ENCODE results near the gene BLM. TPM values are rescaled to one million over a fixed set of nuclear protein-coding genes. Genes with fewer than 3 reads are reported as not detected.

Gene BLM
- total and polyA plus RNA-seq, 2 of the 13 experiments (the other 11 are each of a cell fraction or from before 2014, with no cell fraction given): 5.1 to 11.8 TPM

DNA sequence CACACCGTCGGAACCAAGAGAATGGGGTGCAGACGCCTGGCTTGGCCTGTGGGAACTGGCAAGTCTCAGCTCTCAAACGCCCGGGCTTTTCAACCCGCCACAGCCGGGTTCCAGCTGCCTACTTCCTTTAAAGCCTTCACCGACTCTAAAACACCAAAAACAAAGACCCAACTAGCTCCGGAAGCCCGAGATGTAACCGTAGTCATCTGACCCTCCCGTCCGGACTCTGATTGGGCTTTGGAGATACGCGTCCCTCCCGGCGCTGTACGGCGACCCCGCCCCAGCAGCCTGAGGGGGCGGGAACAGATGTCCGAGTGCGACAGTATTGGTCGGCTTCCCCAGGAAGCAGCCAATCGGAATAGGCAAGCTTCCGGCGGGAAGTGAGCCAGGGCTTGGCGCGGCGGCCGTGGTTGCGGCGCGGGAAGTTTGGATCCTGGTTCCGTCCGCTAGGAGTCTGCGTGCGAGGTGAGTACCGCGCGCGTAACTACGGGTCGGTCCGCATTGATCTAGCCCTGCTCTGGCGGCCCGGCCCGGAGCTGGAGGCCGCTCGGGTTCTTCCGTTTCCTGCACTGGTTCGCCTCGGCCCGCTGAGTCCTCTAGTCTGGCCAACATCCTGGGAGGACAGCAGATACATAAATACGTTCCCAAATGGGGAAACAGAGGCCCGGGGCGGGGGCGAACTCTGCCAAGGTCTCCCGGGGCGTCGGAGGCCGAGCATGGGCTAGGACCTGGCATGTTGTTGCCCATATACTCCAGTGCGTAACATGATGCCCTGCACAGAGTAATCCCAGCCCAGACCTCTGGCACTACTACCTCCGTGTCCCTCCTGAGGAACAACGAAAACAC lies at the start of gene BLM (continued):
- TF ChIP-seq, protein P1, sequence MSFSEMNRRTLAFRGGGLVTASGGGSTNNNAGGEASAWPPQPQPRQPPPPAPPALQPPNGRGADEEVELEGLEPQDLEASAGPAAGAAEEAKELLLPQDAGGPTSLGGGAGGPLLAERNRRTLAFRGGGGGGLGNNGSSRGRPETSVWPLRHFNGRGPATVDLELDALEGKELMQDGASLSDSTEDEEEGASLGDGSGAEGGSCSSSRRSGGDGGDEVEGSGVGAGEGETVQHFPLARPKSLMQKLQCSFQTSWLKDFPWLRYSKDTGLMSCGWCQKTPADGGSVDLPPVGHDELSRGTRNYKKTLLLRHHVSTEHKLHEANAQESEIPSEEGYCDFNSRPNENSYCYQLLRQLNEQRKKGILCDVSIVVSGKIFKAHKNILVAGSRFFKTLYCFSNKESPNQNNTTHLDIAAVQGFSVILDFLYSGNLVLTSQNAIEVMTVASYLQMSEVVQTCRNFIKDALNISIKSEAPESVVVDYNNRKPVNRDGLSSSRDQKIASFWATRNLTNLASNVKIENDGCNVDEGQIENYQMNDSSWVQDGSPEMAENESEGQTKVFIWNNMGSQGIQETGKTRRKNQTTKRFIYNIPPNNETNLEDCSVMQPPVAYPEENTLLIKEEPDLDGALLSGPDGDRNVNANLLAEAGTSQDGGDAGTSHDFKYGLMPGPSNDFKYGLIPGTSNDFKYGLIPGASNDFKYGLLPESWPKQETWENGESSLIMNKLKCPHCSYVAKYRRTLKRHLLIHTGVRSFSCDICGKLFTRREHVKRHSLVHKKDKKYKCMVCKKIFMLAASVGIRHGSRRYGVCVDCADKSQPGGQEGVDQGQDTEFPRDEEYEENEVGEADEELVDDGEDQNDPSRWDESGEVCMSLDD (CRISPR knock-in tag; IDR thresholded peaks at IDR 0.05; ENCODE audit: borderline replicate concordance): no peak; the same call in 1 of the 2 replicates
- TF ChIP-seq ZNF101 (CRISPR knock-in tag; IDR thresholded peaks at IDR 0.05; ENCODE audit: borderline replicate concordance, low read depth): no peak
- TF ChIP-seq, protein P2, sequence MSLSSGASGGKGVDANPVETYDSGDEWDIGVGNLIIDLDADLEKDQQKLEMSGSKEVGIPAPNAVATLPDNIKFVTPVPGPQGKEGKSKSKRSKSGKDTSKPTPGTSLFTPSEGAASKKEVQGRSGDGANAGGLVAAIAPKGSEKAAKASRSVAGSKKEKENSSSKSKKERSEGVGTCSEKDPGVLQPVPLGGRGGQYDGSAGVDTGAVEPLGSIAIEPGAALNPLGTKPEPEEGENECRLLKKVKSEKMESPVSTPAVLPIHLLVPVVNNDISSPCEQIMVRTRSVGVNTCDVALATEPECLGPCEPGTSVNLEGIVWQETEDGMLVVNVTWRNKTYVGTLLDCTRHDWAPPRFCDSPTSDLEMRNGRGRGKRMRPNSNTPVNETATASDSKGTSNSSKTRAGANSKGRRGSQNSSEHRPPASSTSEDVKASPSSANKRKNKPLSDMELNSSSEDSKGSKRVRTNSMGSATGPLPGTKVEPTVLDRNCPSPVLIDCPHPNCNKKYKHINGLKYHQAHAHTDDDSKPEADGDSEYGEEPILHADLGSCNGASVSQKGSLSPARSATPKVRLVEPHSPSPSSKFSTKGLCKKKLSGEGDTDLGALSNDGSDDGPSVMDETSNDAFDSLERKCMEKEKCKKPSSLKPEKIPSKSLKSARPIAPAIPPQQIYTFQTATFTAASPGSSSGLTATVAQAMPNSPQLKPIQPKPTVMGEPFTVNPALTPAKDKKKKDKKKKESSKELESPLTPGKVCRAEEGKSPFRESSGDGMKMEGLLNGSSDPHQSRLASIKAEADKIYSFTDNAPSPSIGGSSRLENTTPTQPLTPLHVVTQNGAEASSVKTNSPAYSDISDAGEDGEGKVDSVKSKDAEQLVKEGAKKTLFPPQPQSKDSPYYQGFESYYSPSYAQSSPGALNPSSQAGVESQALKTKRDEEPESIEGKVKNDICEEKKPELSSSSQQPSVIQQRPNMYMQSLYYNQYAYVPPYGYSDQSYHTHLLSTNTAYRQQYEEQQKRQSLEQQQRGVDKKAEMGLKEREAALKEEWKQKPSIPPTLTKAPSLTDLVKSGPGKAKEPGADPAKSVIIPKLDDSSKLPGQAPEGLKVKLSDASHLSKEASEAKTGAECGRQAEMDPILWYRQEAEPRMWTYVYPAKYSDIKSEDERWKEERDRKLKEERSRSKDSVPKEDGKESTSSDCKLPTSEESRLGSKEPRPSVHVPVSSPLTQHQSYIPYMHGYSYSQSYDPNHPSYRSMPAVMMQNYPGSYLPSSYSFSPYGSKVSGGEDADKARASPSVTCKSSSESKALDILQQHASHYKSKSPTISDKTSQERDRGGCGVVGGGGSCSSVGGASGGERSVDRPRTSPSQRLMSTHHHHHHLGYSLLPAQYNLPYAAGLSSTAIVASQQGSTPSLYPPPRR (CRISPR knock-in tag; IDR thresholded peaks at IDR 0.05; ENCODE audit: borderline replicate concordance): no peak
- peak; percentile 89; the same call in 1 of the 2 replicates for TF ChIP-seq ZNF253 (CRISPR knock-in tag; IDR thresholded peaks at IDR 0.05; ENCODE audit: borderline replicate concordance)
- no peak; the same call in 1 of the 2 replicates for TF ChIP-seq ZNF773 (CRISPR knock-in tag; IDR thresholded peaks at IDR 0.05; ENCODE audit: borderline replicate concordance)
- no peak for TF ChIP-seq MIXL1 (CRISPR knock-in tag; IDR thresholded peaks at IDR 0.05)
- peak; percentile 97 for TF ChIP-seq NFYB (CRISPR knock-in tag; IDR thresholded peaks at IDR 0.05)
- no peak for TF ChIP-seq HIVEP1 (CRISPR knock-in tag; IDR thresholded peaks at IDR 0.05)
- peak; percentile 88 for TF ChIP-seq KAT8 (CRISPR knock-in tag; IDR thresholded peaks at IDR 0.05)
- no peak for TF ChIP-seq PCBP2 (optimal IDR thresholded peaks at IDR 0.05; ENCODE audit: low read depth, low read length, poor library complexity, severe bottlenecking)
- peak; percentile 85; the same call in 1 of the 2 replicates for TF ChIP-seq DR1 (CRISPR knock-in tag; IDR thresholded peaks at IDR 0.05)
- no peak for TF ChIP-seq ZNF17 (CRISPR knock-in tag; IDR thresholded peaks at IDR 0.05)
- 0 out of 2 replicates have a peak, but pooled peaks have one; percentile 53 for TF ChIP-seq ARHGAP35 (CRISPR knock-in tag; IDR thresholded peaks at IDR 0.05; ENCODE audit: borderline replicate concordance)
- TF ChIP-seq, protein P3, sequence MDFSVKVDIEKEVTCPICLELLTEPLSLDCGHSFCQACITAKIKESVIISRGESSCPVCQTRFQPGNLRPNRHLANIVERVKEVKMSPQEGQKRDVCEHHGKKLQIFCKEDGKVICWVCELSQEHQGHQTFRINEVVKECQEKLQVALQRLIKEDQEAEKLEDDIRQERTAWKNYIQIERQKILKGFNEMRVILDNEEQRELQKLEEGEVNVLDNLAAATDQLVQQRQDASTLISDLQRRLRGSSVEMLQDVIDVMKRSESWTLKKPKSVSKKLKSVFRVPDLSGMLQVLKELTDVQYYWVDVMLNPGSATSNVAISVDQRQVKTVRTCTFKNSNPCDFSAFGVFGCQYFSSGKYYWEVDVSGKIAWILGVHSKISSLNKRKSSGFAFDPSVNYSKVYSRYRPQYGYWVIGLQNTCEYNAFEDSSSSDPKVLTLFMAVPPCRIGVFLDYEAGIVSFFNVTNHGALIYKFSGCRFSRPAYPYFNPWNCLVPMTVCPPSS (IDR thresholded peaks at IDR 0.05): no peak
- TF ChIP-seq TARDBP (CRISPR knock-in tag; IDR thresholded peaks at IDR 0.05): peak; percentile 86; the same call in 1 of the 2 replicates
- TF ChIP-seq ISL2 (CRISPR knock-in tag; IDR thresholded peaks at IDR 0.05): peak; percentile 74; the same call in 1 of the 2 replicates
- TF ChIP-seq IKZF4 (CRISPR knock-in tag; IDR thresholded peaks at IDR 0.05; ENCODE audit: borderline replicate concordance, low read depth, not compliant biosample characterization): peak; percentile 69
- peak; percentile 28 for TF ChIP-seq ZNF883 (CRISPR knock-in tag; IDR thresholded peaks at IDR 0.05; ENCODE audit: not compliant biosample characterization)
- TF ChIP-seq ZNF44 (CRISPR knock-in tag; IDR thresholded peaks at IDR 0.05): no peak
- TF ChIP-seq REPIN1 (CRISPR knock-in tag; IDR thresholded peaks at IDR 0.05; ENCODE audit: borderline replicate concordance, low read depth): peak; percentile 88

All from HepG2 (cell line).